ENCODE data around the gene PRR23A.

The PRR23A gene

GRCh38 chr3:139006051-139006716, at the start of gene PRR23A:
PRR23A (minus strand) TSS chr3:139006268; CDS start chr3:139006268, 0 bp downstream.
- TF ChIP-seq GATA2 (IDR thresholded peaks at IDR 0.05; ENCODE audit: low read depth, low read length), result no peak
- no peak for TF ChIP-seq GATA3 (IDR thresholded peaks at IDR 0.05; ENCODE audit: low read depth, low read length)

DNA sequence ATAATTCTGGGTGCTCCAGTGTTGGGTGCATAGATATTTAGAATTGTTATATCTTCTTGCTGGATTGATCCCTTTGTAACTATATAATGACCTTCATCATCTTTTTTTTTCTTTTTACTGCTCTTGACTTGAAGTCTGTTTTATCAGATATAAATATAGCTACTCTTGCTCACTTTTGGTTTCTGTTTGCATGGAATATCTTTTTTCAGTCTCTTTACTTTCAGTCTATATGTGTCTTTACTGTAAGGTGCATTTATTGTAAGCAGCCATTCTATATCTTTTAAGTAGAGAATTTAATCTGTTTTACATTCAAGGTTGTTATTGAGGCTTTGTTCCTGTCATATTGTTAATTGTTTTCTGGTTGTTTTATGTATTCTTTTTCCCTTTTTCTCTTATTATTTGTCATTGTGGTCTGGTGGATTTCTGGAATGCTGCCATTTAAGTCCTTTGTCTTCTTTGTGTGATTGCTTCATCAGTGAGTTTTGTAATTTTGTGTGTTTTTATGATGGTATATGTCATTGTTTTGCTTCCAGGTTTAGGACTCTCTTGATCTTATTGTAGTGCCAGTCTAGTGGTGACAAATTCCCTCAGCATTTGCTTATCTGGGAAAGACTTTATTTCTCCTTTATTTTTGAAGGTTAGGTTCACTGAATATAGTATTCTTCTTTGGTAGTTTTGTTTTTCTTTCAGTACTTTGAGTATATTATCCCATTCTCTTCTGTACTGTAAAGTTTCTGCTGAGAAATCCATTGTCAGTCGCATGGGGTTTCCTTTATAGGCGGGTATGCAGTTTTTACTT, 46.9 kb upstream of the PRR23A start:
- TF ChIP-seq GATA3 (IDR thresholded peaks at IDR 0.05; ENCODE audit: low read depth, low read length), result no peak
- TF ChIP-seq GATA2 (IDR thresholded peaks at IDR 0.05; ENCODE audit: low read depth, low read length), result no peak

- TF ChIP-seq GATA2 (IDR thresholded peaks at IDR 0.05; ENCODE audit: low read depth, low read length) (no peak), GATA3 (IDR thresholded peaks at IDR 0.05; ENCODE audit: low read depth, low read length) (no peak)
Measured at GRCh38 chr3:139044366-139045210, 38.5 kb upstream of the PRR23A start, which contains the start of gene PRR23C. PRR23C (minus strand) TSS chr3:139044892; CDS start chr3:139044620, 272 bp downstream.

DNA sequence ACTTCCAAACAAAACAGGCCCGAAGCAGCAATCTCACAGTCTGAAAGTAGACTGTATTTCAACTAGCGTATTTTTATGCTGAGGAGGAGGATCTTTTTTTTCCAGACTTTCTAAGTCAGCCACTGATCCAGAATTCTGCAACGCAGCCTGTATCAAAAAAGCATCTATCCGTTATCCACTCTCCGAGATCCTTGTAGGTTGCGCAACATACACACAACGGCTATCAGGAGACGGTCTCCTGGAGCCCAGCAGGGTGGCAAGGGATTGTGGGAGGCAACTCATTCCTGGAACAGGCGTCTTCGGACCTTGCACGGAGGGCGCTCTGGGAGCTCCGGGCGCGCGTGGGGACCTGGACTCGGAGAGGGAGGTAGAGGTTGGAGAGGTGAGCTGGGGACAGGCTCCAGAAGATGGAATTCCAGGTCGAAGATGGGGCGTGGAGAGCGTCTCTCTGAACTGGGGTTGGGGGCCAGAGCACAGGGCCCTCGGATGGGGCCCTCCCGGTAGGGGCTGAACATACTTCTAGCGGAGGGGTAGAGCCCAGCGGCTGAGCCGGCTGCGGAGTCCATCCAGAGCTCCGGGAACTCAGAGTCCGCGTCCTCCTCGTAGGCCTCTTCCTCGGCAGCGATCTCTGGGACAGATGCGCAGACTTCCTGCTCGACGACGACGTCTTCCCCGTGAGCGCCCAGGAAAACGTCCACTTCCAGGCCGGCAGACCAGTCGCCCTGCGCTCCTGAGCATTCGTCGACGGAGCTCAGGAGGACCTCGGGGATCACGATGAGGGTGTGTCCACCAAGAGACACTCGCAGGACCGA, 37.7 kb upstream of the PRR23A start:
- TF ChIP-seq GATA3 (IDR thresholded peaks at IDR 0.05; ENCODE audit: low read depth, low read length) (no peak), GATA2 (IDR thresholded peaks at IDR 0.05; ENCODE audit: low read depth, low read length) (no peak)

GRCh38 chr3:139037478-139037877, 31.4 kb upstream of the PRR23A start:
- TF ChIP-seq GATA3 (IDR thresholded peaks at IDR 0.05; ENCODE audit: low read depth, low read length), result no peak
- TF ChIP-seq GATA2 (IDR thresholded peaks at IDR 0.05; ENCODE audit: low read depth, low read length), result no peak

DNA sequence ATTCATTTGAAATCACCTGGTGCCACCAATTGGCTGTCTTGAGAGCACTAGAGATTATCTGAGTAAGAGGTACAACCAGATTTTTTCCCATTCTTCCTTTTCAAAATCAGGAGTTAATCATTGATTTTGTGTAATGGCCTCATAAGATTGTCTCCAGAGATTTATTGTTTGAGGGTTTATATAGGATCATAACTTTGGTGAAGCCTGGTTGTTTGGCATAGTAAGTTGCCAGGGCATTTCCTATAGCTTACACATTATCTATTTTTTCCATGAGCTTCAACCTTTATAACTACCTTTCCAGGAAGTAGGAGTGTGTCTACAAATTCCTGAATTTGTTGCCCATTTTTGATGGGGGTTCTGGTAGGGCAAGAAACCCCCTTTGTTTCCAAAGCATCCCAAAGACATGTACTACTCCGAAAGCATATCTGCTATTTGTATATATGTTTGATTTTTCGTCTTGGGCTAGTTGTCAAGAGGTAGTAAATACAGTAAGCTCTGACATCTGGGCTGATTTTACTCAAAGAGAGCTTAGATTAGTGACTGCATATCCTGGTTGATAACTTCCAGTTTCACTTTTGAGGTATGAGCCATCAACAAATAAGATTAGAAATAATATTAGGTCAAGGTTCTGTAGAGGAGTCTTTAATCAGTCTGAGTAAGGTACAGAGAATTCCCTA, 26.4 kb upstream of the PRR23A start:
- TF ChIP-seq GATA3 (IDR thresholded peaks at IDR 0.05; ENCODE audit: low read depth, low read length) (no peak), GATA2 (IDR thresholded peaks at IDR 0.05; ENCODE audit: low read depth, low read length) (no peak)

- TF ChIP-seq GATA3 (IDR thresholded peaks at IDR 0.05; ENCODE audit: low read depth, low read length), result no peak
- no peak for TF ChIP-seq GATA2 (IDR thresholded peaks at IDR 0.05; ENCODE audit: low read depth, low read length)
Measured at GRCh38 chr3:139024968-139025367, 18.9 kb upstream of the PRR23A start.

- TF ChIP-seq GATA2 (IDR thresholded peaks at IDR 0.05; ENCODE audit: low read depth, low read length) (no peak), GATA3 (IDR thresholded peaks at IDR 0.05; ENCODE audit: low read depth, low read length) (no peak)
Measured at GRCh38 chr3:139020868-139021234, 14.8 kb upstream of the PRR23A start, which contains the start of gene PRR23B. PRR23B (minus strand) TSS chr3:139020926; CDS start chr3:139020661, 265 bp downstream.

GRCh38 chr3:139020036-139020867, 14.2 kb upstream of the PRR23A start:
- no peak for TF ChIP-seq GATA2 (IDR thresholded peaks at IDR 0.05; ENCODE audit: low read depth, low read length)
- no peak for TF ChIP-seq GATA3 (IDR thresholded peaks at IDR 0.05; ENCODE audit: low read depth, low read length)

DNA sequence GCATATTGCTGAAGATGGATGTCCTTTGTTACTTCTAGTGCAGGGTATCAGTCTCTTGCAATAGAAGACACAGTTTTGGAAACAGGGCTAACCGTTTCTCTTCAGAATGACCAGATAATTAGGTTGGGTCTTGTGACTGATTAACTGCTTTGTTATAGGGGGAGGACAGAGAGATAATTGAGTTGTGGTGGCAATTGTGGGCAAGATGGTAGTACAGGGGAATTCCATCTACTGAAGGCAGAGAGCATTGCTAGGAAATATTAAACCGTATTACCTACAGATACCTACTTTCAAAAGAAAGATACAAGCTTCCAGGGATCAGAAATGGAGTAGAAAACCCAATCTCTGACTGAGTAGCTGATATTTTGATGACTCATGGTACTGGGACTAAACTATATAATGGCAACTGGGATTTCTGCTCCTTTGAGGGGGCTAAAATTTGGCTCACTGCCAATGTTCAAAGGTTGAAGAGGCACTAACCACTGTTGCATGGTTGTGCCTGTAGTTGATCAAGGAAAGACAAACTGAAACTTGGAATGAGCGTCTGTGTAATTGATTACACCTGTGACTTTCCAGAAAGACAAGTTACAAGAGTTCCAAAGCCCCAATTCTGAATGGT, 10.5 kb upstream of the PRR23A start:
- TF ChIP-seq GATA2 (IDR thresholded peaks at IDR 0.05; ENCODE audit: low read depth, low read length) (no peak), GATA3 (IDR thresholded peaks at IDR 0.05; ENCODE audit: low read depth, low read length) (no peak)

DNA sequence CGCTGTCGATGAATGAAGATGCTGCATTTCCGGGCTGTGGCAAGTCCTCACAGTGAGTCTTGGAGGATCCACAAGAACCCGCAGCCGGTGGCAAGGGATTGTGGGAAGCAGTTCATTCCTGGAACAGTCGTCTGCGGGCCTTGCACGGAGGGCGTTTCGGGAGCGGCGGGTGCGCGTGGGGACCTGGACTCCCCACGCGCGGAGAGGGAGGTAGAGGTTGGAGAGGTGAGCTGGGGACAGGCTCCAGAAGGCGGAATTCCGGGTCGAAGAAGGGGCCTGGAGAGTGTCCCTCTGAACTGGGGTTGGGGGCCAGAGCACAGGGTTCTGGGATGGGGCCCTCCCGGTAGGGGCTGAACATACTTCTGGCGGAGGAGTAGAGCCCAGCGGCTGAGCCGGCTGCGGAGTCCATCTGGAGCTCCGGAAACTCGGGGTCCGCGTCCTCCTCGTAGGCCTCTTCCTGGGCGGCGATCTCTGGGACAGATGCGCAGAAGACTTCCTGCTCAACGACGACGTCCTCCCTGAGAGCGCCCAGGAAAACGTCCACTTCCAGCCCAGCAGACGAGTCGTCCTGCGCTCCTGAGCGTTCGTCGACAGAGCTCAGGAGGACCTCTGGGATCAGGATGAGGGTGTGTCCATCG, 593 bp downstream of the PRR23A start:
- TF ChIP-seq GATA2 (IDR thresholded peaks at IDR 0.05; ENCODE audit: low read depth, low read length) (no peak), GATA3 (IDR thresholded peaks at IDR 0.05; ENCODE audit: low read depth, low read length) (no peak)

Data from SH-SY5Y (cell line).